A673 (cell line): ENCODE measurements around the gene RBBP8. TPM values are rescaled to one million over a fixed set of nuclear protein-coding genes. Genes with fewer than 3 reads are reported as not detected.

Source experiments
- BruUV-seq: library from RNA; stranded (reverse); fragments of 400-500 nt; replicated peaks from 2 replicates; lab custom pipeline; 2021; lab: Mats Ljungman, UMichigan
- CTCF ChIA-PET: fragments of 300-600 bp; sonication (Branson Sonifier 250); formaldehyde crosslinking; loops from one replicate; lab custom pipeline; 2022; ENCODE audit warnings: antibody characterized with exemption; lab: Charles Lee
- POLR2A ChIA-PET: fragments of 300-600 bp; sonication (Branson Sonifier 250); formaldehyde crosslinking; loops from one replicate; lab custom pipeline; 2022; ENCODE audit warnings: antibody characterized with exemption; ENCODE audit not compliant: low non-redundant PET; lab: Charles Lee
- DNase-seq: peaks from one replicate; pipeline ENCODE4 v3.0.0-alpha.2; 2015; ENCODE audit warnings: low spot score
- H3K27ac ChIP-seq: fragments of 200-600 bp; sonication (generic); 2 replicates; pipeline ENCODE4 v1.5.1; 2016; ENCODE audit warnings: mixed run types, low read depth, mild to moderate bottlenecking, mixed read lengths, antibody characterized with exemption, low read length; ENCODE audit not compliant: poor library complexity, severe bottlenecking
- H3K27me3 ChIP-seq: fragments of 200-600 bp; sonication (generic); replicated peaks from 2 replicates; pipeline ENCODE4 v1.6.1; 2017; ENCODE audit warnings: mixed run types, low read depth, mild to moderate bottlenecking, mixed read lengths, antibody characterized with exemption, low read length; ENCODE audit not compliant: insufficient read depth, poor library complexity
- H3K36me3 ChIP-seq: fragments of 200-600 bp; sonication (generic); 2 replicates; pipeline ENCODE4 v1.6.1; 2016; ENCODE audit warnings: mixed run types, mild to moderate bottlenecking, mixed read lengths, antibody characterized with exemption, low read length; ENCODE audit not compliant: insufficient read depth, poor library complexity, severe bottlenecking
- H3K4me1 ChIP-seq: fragments of 200-600 bp; sonication (generic); 2 replicates; pipeline ENCODE4 v1.6.1; 2017; ENCODE audit warnings: mixed run types, mild to moderate bottlenecking, mixed read lengths, antibody characterized with exemption, low read length; ENCODE audit not compliant: insufficient read depth, poor library complexity, severe bottlenecking
- H3K4me3 ChIP-seq: fragments of 200-600 bp; sonication (generic); 2 replicates; pipeline ENCODE4 v1.5.1; 2016; ENCODE audit warnings: low read depth, mixed run types, mild to moderate bottlenecking, mixed read lengths, low read length; ENCODE audit not compliant: poor library complexity, severe bottlenecking
- H3K9me3 ChIP-seq: fragments of 200-600 bp; sonication (generic); 2 replicates; pipeline ENCODE4 v1.6.1; 2016; ENCODE audit warnings: mixed run types, low read depth, mild to moderate bottlenecking, mixed read lengths, antibody characterized with exemption, low read length; ENCODE audit not compliant: poor library complexity, severe bottlenecking
- EZH2 ChIP-seq: fragments of 200-600 bp; sonication (generic); IDR thresholded peaks from 2 replicates; pipeline ENCODE4 v1.6.1; 2017; ENCODE audit warnings: borderline replicate concordance, low read depth, mild to moderate bottlenecking, mixed read lengths, antibody characterized with exemption, low read length; ENCODE audit not compliant: poor library complexity, severe bottlenecking
- intact Hi-C: fragments of 100-400 bp; cut with micrococcal nuclease; formaldehyde crosslinking; loops from one replicate; pipeline ENCODE4 v1.10.0; 2022; ENCODE audit not compliant: unreplicated experiment
- total RNA-seq: library from RNA; stranded (reverse); gene quantifications from 2 replicates; pipeline ENCODE4 v1.2.3, GENCODE V29; 2021
- TF ChIP-seq, protein P1 (sequence below): fragments of 300-800, 200-600 bp; sonication (generic); conservative IDR thresholded peaks from 2 replicates; pipeline ENCODE4 v1.5.1; 2017; ENCODE audit warnings: low read depth, mild to moderate bottlenecking, antibody characterized with exemption, low read length, moderate library complexity, mixed read lengths

The RBBP8 gene
- total RNA-seq, 1 experiment from 2014 or later: 88.2 TPM

DNA sequence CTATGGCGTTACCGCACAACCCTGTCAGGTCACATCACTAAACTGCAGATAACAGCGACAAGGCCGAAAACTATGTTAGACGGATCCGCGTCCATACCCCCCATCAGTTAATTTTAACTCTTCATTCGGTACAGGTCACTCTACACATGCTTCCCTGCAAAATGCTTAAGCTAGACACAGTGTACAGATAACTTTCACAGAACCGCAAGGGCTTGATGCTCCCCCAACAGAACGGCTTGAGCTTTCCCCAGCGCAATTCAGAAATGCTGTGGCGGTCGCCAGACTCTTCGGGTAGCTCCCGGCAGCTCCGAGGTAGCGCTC, 283 bp upstream of the RBBP8 start:
- POLR2A ChIA-PET: no interaction called here

DNA sequence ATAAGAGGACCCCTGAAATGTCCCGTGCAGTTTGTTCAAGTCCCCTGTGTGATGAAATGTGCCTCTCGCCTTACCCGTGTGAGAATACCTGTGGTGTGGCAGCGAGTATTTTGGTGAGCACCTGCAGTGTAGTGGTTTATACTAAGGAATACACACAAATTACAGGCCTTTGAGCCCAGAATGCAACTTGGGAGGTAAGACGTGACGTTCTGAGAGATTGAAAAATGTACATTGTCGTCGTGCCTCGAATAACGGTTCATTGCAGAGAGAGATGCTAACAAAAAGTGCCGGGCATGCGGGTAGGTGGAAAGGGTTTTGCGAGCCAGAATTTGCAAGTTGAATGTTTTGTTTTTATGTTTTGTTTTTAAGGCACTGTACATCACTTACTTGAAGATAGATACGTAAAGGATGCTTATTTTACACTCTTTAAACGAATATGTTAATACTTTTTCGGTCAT, 867 bp downstream of the RBBP8 start:
- H3K27ac ChIP-seq: peak overlapping the region; percentile 98
- intact Hi-C loops: loop anchor here (5.0 kb wide), 1 partner anchor 112 kb away; no protein-coding TSS in a partner anchor
- TF ChIP-seq, protein P1, sequence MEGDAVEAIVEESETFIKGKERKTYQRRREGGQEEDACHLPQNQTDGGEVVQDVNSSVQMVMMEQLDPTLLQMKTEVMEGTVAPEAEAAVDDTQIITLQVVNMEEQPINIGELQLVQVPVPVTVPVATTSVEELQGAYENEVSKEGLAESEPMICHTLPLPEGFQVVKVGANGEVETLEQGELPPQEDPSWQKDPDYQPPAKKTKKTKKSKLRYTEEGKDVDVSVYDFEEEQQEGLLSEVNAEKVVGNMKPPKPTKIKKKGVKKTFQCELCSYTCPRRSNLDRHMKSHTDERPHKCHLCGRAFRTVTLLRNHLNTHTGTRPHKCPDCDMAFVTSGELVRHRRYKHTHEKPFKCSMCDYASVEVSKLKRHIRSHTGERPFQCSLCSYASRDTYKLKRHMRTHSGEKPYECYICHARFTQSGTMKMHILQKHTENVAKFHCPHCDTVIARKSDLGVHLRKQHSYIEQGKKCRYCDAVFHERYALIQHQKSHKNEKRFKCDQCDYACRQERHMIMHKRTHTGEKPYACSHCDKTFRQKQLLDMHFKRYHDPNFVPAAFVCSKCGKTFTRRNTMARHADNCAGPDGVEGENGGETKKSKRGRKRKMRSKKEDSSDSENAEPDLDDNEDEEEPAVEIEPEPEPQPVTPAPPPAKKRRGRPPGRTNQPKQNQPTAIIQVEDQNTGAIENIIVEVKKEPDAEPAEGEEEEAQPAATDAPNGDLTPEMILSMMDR: no peak
- no peak for TF ChIP-seq EZH2
- H3K27me3 ChIP-seq: no peaks in the 10 kb centered on the region
- no TSS peak for BruUV-seq
- H3K9me3 ChIP-seq: no peaks in the 10 kb centered on the region
- POLR2A ChIA-PET: no interaction called here
- CTCF ChIA-PET: interaction anchor here (1.1 kb wide), 1 partner anchor 49 kb away, joined by 3 read pairs; no protein-coding TSS in a partner anchor
- DNase-seq: no peak
- peaks cover 20% of the 10 kb centered on the region for H3K36me3 ChIP-seq
- peaks cover 12% of the 10 kb centered on the region for H3K4me1 ChIP-seq
- H3K4me3 ChIP-seq: peak overlapping the region; percentile 88

More for the DNA sequence above, 283 bp upstream of the RBBP8 start:
- DNase-seq: no peak
- BruUV-seq: no TSS peak
- peak overlapping the region; percentile 88 for H3K4me3 ChIP-seq
- H3K4me1 ChIP-seq: peaks cover 12% of the 10 kb centered on the region
- CTCF ChIA-PET: interaction anchor here (1.1 kb wide), 1 partner anchor 50 kb away, joined by 3 read pairs; no protein-coding TSS in a partner anchor
- TF ChIP-seq, protein P1: no peak
- no peak for TF ChIP-seq EZH2
- H3K27ac ChIP-seq: peak overlapping the region; percentile 98
- intact Hi-C loops: loop anchor here (5.0 kb wide), 1 partner anchor 111 kb away; no protein-coding TSS in a partner anchor
- H3K9me3 ChIP-seq: no peaks in the 10 kb centered on the region
- H3K27me3 ChIP-seq: no peaks in the 10 kb centered on the region
- H3K36me3 ChIP-seq: peaks cover 11% of the 10 kb centered on the region

DNA sequence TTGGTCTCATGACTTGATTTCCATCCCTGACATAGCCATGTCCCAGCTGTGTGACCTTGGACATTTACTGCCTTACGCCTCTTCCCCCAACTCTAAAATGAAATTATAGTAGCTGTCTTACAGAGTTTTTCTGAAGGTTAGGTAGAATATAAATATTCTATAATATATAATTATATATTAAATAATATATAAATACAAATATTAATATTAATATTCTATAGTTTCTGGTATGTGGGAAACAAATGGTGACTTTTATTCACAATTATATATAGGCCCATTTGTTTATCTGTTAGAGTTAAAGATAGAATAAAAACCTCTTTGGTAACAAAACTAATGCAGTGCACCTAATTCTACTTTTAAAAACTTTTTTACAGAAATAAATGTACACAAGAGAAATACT, 1.7 kb downstream of the RBBP8 start:
- no peak for DNase-seq
- H3K27ac ChIP-seq: no peak overlapping the region
- intact Hi-C loops: loop anchor here (5.0 kb wide), 1 partner anchor 112 kb away; no protein-coding TSS in a partner anchor
- no TSS peak for BruUV-seq
- TF ChIP-seq, protein P1: no peak
- H3K9me3 ChIP-seq: no peaks in the 10 kb centered on the region
- H3K4me3 ChIP-seq: peak overlapping the region; percentile 88
- CTCF ChIA-PET: no interaction called here
- POLR2A ChIA-PET: no interaction called here
- H3K4me1 ChIP-seq: peaks cover 12% of the 10 kb centered on the region
- H3K36me3 ChIP-seq: peaks cover 20% of the 10 kb centered on the region
- no peaks in the 10 kb centered on the region for H3K27me3 ChIP-seq
